Neural progenitor cell (in vitro differentiated cells): Measurements from ENCODE around the gene TXNDC15.

Source experiments
- EZH2 ChIP-seq: fragments of 200-600 bp; sonication (generic); IDR thresholded peaks from 2 replicates; pipeline ENCODE4 v1.6.1; 2017; ENCODE audit warnings: antibody characterized with exemption, mild to moderate bottlenecking, moderate library complexity
- TF ChIP-seq, protein P1 (sequence below): fragments of 200-600 bp; sonication (generic); IDR thresholded peaks from 2 replicates; pipeline ENCODE4 v1.5.1; 2017; ENCODE audit warnings: antibody characterized with exemption, mild to moderate bottlenecking

DNA sequence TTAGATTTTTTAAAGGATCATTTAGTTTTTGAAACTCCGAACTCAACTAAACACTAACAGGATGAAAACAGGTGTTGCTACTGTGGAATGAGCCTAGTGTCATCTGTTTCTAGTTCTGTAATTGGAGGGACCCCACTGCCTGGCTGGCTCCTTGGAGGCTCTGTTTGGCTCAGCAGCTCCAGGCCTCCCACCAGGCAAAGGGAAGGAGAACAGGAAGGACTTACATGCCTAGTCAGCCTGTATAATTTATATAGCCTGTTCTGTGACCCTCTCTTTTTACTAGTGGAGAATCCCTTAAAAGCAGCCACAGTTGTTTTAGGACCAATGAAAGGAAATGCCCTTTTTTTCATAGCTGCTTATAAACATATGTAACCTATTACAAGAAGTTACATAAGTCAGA is 49.5 kb upstream of the TXNDC15 start:
- TF ChIP-seq EZH2: no peak
- TF ChIP-seq, protein P1, sequence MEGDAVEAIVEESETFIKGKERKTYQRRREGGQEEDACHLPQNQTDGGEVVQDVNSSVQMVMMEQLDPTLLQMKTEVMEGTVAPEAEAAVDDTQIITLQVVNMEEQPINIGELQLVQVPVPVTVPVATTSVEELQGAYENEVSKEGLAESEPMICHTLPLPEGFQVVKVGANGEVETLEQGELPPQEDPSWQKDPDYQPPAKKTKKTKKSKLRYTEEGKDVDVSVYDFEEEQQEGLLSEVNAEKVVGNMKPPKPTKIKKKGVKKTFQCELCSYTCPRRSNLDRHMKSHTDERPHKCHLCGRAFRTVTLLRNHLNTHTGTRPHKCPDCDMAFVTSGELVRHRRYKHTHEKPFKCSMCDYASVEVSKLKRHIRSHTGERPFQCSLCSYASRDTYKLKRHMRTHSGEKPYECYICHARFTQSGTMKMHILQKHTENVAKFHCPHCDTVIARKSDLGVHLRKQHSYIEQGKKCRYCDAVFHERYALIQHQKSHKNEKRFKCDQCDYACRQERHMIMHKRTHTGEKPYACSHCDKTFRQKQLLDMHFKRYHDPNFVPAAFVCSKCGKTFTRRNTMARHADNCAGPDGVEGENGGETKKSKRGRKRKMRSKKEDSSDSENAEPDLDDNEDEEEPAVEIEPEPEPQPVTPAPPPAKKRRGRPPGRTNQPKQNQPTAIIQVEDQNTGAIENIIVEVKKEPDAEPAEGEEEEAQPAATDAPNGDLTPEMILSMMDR: no peak
